Occipital lobe (tissue), 2 donors: ENCODE measurements around the gene NLRP5. TPM values are rescaled to one million over a fixed set of nuclear protein-coding genes. Genes with fewer than 3 reads are reported as not detected.
"Not testable (repeated sequence)": the region's sequence is repeated elsewhere in the genome, so short reads cannot be mapped to it uniquely, and the experiment has no call there.

Experiments used
- DNase-seq: peaks from one replicate; lab custom pipeline; 2025; lab: John Stamatoyannopoulos, UW
- total RNA-seq: library from RNA; depleted of rRNA; stranded (reverse); fragments of >200 nt; gene quantifications from one replicate; pipeline ENCODE4 v1.2.3, GENCODE V29; 2014

NLRP5 gene
- total RNA-seq, 1 donor from 2014 or later: not detected

GRCh38 chr19:56098237-56098636 is 111.7 kb downstream of the NLRP5 start:
- not testable (repeated sequence) for DNase-seq

- DNase-seq: no peak
Observed at GRCh38 chr19:56098731-56099568, 112.4 kb downstream of the NLRP5 start.

DNA sequence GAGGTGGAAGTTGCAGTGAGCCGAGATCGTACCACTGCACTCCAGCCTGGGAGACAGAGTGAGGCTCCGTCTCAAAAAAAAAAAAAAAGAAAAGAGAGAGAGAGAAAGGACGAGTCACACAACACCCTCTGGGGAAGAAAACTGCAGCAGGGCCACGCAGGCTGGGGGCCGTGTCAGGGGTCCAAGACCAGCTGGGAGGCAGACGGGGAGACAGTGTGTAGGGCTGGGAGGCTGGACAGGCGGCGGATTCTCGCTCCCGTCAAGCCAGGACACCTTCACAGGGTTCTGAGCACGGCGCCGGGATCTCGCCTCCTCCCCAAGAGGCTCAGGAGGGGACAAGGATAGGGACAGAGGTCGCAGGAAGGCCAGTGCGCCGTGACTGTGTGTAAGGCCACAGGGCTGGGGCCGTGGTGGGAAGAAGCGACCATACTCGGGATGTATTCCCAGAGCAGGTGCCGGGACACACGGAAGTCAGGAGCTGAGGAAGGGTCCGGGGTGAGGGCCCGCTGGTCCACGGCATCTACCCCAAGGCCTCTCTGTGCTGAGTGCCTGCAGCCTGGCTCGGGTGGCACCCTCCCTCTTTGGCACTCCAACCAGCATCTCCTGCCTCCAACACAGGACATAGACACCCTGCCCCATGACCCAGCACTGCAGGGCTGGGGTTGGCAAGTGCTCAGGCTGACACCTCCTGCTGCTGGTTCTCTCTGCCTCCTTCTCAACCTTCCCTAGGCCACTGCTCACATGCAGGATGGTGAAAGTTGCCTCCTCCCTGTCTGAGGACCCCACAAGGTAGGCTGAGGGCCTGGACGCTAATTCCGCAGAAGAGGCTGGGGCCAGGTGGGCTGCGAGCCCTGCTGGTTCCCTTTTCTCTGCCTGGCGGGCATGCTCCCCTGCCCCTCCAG is 113.3 kb downstream of the NLRP5 start:
- DNase-seq: no peak

GRCh38 chr19:56101095-56101494 is 114.5 kb downstream of the NLRP5 start:
- no peak for DNase-seq

GRCh38 chr19:56101746-56102535 is 115.4 kb downstream of the NLRP5 start:
- DNase-seq: peak; percentile 18

DNA sequence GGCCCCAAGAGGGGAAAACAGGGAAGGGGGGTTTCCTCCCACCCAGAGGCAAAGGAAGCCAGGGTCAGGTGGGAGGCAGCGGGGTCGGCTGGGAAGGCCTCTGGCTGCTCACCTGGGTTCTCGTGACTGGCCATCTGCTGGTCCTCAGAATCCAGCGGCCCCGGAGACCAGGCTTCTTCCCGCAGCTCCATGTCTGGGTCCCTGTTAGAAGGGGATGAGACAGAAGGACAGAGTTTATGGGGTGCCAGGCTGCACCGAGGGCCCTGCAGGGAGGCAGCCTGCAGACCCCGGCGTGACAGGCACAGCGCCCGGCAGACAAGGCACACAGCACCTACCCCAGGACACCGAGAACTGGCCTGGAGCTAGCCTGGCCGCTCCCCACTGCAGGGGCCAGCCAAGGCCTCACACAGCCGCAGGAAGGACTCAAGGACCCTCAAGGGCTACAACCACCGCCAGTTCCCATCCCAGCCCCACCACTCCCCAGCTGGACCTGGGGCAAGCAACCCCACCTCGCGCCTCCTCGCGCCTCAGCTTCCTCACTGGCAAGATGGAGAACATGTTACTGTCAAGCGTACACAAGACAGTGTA is 116.5 kb downstream of the NLRP5 start:
- no peak for DNase-seq

DNA sequence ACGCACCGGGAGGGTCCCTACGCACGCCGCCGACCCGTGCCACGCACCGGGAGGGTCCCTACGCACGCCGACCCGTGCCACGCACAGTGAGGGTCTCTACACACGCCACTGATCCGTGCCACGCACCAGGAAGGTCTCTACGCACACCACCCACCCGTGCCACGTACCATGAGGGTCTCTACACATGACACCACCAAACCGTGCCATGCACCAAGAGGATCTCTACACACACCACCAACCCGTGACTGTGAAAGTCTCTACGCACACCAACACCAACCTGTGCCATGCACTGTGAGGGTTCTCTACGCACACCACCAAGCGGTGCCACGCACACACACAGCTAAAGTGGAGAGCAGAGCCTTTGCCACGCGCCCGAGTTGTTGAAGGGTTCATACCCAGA is 117.8 kb downstream of the NLRP5 start:
- DNase-seq: no peak

DNA sequence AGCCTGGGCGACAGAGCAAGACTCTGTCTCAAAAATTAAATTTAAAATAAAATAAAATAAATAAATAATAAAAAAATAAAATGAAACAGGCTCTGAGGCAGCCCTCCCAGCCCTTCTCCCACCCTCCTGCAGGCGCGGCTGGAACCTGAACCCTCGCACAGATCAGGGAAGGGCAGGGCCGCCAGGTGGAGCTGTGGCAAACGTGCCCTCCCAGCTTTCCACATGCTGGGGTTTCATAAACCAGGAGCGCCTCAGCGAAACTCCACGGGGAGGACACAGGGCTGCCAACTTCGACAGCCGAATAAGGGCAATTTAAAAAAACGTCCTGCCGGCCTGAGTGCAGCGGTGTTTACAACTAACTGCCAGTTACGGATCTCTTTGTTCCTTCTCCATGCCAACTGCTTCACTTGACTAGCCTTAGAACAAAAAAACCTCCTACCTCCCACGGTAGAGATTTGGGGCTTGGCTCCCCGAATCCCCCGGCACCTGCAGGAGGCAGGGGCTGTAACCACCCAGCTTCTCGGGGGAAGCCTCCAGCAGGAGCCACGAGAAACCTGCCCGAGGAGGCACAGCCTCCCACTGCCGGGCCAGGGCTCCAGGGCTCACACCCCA is 118.6 kb downstream of the NLRP5 start:
- DNase-seq: peak; percentile 43

DNA sequence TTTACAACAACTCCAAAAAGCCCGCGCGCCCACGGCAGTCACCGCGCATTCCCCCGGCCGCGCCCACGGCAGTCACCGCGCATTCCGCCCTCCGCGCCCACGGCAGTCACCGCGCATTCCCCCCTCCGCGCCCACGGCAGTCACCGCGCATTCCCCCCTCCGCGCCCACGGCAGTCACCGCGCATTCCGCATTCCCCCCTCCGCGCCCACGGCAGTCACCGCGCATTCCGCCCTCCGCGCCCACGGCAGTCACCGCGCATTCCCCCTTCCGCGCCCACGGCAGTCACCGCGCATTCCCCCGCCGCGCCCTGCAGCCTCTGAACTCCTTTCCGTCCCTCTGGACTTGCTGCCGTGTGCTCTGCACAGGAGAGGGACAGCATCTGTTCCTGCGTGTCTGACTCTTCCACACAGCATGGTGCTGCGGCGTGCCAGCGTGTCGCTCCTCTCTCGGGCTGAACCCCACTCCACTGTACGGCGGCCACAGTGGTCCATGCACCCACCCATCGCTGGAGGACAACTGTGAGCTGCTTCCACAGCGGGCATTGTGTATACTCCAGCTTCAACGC is 119.3 kb downstream of the NLRP5 start:
- DNase-seq: not testable (repeated sequence)

DNA sequence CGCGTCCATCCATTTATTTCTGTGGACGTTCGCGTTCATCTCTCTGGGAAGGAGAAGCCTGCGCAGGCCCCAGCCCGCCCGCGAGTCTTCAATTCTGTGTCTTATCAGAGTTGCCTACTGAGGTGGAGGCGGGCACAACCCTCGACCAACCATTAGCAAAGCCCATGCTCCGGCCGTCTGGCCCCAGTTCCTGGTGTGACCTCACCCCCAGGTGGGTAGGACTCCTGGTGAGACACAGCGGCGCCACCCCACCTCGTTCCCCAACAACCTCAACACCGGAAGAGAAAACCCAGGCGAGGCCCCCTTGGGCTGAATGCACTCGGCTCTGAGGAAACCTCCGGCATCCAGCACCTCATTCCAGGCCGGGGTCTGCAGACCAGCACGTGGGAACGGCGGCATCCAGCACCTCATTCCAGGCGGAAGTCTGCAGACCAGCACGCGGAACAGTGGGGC is 119.8 kb downstream of the NLRP5 start:
- DNase-seq: no peak

DNA sequence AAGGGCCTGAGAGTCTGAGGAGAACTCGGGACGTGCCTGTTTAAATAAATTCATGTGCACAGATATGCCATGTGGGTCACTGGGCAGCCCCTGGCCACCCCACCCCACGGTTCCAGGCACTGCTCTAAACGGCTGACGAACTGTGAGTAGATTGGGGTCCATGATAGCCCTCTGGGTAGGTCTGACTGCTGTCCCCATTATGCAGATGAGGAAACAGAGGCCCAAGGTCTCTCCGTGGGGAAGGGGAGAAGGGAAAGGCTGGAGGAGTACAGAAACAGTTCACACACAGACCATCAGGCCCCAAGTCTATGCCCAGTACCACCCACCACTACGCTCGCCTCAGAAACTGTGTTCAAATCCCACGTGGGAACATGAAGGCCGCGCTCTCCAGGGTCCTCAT is 120.4 kb downstream of the NLRP5 start:
- no peak for DNase-seq

GRCh38 chr19:56107626-56108351 is 121.2 kb downstream of the NLRP5 start:
- no peak for DNase-seq

DNA sequence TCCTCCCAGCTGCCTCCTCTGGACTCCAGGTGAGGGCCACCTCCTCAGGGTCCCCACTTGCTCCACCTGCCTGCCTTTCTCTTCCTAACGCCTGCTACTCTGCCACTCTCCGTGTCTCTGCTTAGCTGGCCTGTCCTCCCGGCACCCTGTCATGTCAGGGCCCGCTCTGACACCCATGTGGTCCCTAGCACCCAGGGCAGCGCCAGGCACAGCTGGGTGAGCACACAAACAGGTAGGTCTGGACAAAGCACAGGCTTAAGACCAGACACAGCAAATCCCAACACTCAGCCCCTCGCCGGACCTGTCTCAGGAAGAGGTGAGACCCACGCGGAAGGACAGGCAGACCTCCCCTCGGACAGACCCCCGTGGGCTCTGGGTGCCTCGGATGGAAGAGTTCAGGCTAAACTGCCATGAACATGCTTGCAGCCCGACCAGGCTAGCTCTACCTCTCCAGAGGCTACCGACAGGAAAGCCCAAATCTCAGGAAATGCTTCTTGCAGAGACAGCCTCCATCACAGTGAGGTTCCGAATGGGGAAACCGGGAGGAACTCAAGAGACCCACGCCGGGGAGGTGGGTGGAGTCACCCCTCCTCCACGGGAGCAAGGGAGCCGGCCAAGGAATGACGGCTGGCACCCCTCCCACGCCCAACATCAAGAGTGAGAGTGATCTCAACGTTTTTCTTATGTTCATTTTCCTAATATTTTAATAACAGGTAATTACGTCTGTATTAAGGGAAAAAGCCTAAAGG is 122.0 kb downstream of the NLRP5 start:
- DNase-seq: no peak

DNA sequence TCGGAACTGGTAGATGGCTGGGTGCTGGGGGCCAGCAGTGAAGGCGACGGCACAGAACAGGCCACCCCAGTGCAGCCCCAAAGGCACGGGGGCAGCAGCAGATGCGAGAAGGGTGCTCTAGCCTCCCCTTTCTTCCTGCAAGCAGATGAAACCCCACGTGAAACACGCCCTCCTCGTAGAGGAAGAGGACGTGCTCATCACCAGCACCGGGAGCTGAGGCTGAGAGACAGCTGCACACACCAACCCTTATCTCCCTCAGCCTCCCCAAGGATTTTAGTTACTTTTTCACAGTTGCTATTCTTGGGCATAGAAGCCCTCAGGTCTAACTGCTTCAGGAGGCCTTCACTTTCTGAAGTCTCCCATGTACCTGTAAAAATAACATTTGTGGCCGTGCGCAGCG is 122.7 kb downstream of the NLRP5 start:
- DNase-seq: no peak

DNA sequence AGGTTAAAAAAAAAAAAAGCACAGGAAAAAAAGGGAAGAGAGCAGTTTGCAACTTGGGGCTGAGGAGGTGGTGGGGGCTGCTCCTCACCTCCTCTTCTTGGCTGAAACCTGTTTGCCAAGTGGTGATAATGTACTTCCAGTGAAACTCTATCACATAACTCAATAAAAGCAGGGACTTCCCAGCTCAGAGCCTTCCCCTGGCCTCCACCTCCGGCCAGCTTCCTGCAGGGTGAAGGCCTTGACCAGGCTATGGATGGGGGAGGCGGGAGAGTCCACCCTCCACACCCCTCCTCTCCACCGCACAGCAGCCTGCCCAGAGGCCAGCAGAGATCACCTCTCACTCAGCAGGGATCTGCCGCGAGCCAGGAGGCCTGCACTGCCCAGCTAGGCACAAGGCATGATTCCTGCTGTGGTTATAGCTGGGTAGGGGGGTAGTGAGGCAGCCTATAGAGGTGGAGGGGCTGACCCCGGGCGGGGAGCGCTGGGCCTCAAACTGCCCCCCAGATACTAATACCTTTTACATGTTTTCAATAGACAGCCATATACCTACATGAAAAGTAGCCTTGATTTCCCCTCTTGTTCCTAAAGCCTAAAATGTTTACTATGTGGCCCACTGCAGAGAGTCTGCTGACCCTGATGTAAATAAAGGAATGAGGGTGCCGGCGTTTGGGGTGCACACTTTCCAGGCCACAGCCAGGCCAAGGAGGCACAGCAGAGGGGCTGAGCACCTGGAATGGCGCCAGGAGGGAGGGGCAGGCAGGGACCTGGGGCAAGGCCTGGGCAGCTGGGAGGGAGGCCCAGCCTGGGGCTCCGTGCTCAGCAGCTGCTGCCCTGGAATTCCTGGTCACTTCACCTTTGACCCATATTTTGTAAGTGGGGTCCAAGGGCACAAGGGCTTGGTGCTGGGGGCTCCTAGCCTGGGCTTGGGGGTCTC is 124.2 kb downstream of the NLRP5 start:
- DNase-seq: no peak
